GM23248 (cell line): ENCODE data around the gene BRD7. TPM values are rescaled to one million over a fixed set of nuclear protein-coding genes. Genes with fewer than 3 reads are reported as not detected.

Experiments used
- DNase-seq: peaks from one replicate; pipeline ENCODE4 v3.0.0-alpha.2; 2015
- H2AFZ ChIP-seq: fragments of 200-600 bp; sonication (generic); 2 replicates; pipeline ENCODE4 v1.6.1; 2016; ENCODE audit warnings: antibody characterized with exemption
- H3F3A ChIP-seq: fragments of 200-600 bp; sonication (generic); 2 replicates; pipeline ENCODE4 v1.6.1; 2016; ENCODE audit warnings: mild to moderate bottlenecking, antibody characterized with exemption, mixed run types; ENCODE audit not compliant: insufficient read depth
- H3K27ac ChIP-seq: fragments of 200-600 bp; sonication (generic); 2 replicates; pipeline ENCODE4 v1.5.1; 2016; ENCODE audit warnings: mild to moderate bottlenecking
- H3K27me3 ChIP-seq: fragments of 200-600 bp; sonication (generic); replicated peaks from 2 replicates; pipeline ENCODE4 v1.6.1; 2016; ENCODE audit warnings: mild to moderate bottlenecking; ENCODE audit not compliant: insufficient read depth
- H3K36me3 ChIP-seq: fragments of 200-600 bp; sonication (generic); 2 replicates; pipeline ENCODE4 v1.6.1; 2016; ENCODE audit warnings: low read depth, mild to moderate bottlenecking
- H3K4me1 ChIP-seq: fragments of 200-600 bp; sonication (generic); 2 replicates; pipeline ENCODE4 v1.6.1; 2016; ENCODE audit warnings: mild to moderate bottlenecking; ENCODE audit not compliant: insufficient read depth
- H3K4me2 ChIP-seq: fragments of 200-600 bp; sonication (generic); one replicate; pipeline ENCODE4 v1.6.1; 2016; ENCODE audit warnings: mild to moderate bottlenecking; ENCODE audit not compliant: unreplicated experiment
- H3K4me3 ChIP-seq: fragments of 200-600 bp; sonication (generic); 2 replicates; pipeline ENCODE4 v1.5.1; 2016; ENCODE audit warnings: mild to moderate bottlenecking
- H3K79me2 ChIP-seq: fragments of 200-600 bp; sonication (generic); 2 replicates; pipeline ENCODE4 v1.6.1; 2016; ENCODE audit warnings: mild to moderate bottlenecking; ENCODE audit not compliant: insufficient read depth
- H3K9ac ChIP-seq: fragments of 200-600 bp; sonication (generic); 2 replicates; pipeline ENCODE4 v1.6.1; 2016; ENCODE audit warnings: mild to moderate bottlenecking
- H3K9me2 ChIP-seq: fragments of 200-600 bp; sonication (generic); 2 replicates; pipeline ENCODE4 v1.6.1; 2016; ENCODE audit warnings: mixed run types, mild to moderate bottlenecking, moderate library complexity; ENCODE audit not compliant: insufficient read depth
- H3K9me3 ChIP-seq: fragments of 200-600 bp; sonication (generic); one replicate; pipeline ENCODE4 v1.6.1; 2017; ENCODE audit warnings: low read depth
- H4K20me1 ChIP-seq: fragments of 200-600 bp; sonication (generic); 2 replicates; pipeline ENCODE4 v1.6.0; 2016; ENCODE audit not compliant: insufficient read depth
- EZH2 ChIP-seq: fragments of 200-600 bp; sonication (generic); IDR thresholded peaks from 2 replicates; pipeline ENCODE4 v1.6.1; 2018; ENCODE audit warnings: antibody characterized with exemption, mild to moderate bottlenecking; ENCODE audit not compliant: insufficient read depth, poor library complexity, severe bottlenecking
- EZH2phosphoT487 ChIP-seq: fragments of 200-600 bp; sonication (generic); IDR thresholded peaks from 2 replicates; pipeline ENCODE4 v1.6.1; 2018; ENCODE audit warnings: antibody characterized with exemption, moderate library complexity, mild to moderate bottlenecking, low read depth; ENCODE audit not compliant: insufficient read depth
- WGBS, 2 experiments: methylation state at CpG; one replicate each; pipeline ENCODE4 v1.1.6; 2015 to 2017; ENCODE audit warnings: low lambda C conversion rate in 2 of 2, low coverage in 1 of 2; ENCODE audit errors: missing lambda C conversion rate in 2 of 2; 5-methylcytosine and 5-hydroxymethylcytosine counted together
- in situ Hi-C: fragments of 300-500 bp; cut with MboI; formaldehyde crosslinking; loops from 2 replicates; pipeline ENCODE4 v1.15.0; 2020
- polyA plus RNA-seq: library from polyadenylated mRNA; unstranded; fragments of >200 nt; fragmentation: Nextera tagmentation; extraction: Ambion mirVana; gene quantifications from 2 replicates; pipeline ENCODE4 v1.2.1, GENCODE V29; 2016
- total RNA-seq: library from RNA; depleted of rRNA; stranded (reverse); fragments of >200 nt; shearing (Covaris generic); gene quantifications from 2 replicates; pipeline ENCODE4 v1.2.3, GENCODE V29; 2014

Gene BRD7
- total and polyA plus RNA-seq, 2 experiments from 2014 or later = 20.3 to 35.8 TPM

DNA sequence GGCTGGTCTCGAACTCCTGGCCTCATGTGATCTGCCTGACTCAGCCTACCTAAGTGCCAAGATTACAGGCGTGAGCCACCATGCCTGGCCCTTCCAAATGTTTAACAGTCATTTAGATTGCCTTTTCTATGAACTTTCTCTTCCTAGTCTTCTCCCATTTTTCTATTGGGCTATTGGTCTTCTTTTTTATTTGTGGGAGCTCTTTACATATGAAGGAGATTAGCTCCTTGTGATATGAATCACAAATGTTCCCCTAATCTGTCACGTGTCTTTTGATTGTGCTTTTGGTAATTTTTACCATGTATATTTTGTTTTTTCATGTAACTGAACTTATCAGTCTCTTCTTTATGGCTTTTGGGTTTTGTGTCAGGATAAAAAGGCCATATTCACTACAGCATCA lies 90.5 kb downstream of the BRD7 start:
- H4K20me1 ChIP-seq = no peaks in the 10 kb centered on the region
- in situ Hi-C loops = no loop called here
- WGBS, 2 experiments = 82 to 85% methylated on average over 3 of the region's 3 CpGs

DNA sequence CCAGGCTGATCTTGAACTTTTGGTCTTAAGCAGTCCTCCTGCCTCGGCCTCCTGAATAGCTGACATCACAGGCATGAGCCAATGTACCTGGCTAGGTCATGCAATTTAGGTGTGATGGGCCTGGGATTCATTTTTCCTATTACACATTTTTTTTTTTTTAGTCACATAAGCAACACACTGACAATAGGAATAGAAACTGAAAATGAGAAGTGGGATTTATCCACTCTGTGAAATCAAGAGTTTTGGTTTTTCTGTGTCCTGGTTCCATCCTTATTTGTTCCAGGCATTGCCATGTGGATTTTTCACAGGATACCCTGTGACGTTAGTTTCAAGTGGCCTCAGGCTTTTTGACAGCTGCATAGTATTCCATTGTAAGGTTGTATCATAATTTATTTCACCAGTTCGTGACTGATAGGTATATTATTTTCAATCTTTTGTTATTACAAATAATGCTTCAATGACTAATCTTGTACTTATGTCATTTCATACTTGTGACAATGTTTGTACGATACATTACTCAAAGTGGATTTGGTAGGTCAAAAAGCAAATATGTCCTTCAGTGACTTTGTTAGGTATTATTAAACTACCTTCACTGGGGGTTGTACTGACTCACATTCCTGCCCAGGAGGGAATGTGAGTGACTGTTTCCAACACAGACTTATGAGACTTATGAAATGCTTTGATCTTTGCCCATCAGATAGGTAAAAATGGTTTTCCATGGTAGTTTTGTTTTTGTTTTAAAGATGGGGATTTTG lies 91.8 kb downstream of the BRD7 start:
- in situ Hi-C loops = no loop called here

More for the DNA sequence above, 90.5 kb downstream of the BRD7 start:
- DNase-seq = no peak
- Histone ChIP-seq H3K9me3 (no peaks in the 10 kb centered on the region), H3K4me3 (no peak overlapping the region), H3K36me3 (no peaks in the 10 kb centered on the region), H3K27ac (no peak overlapping the region), H3K79me2 (peaks cover 97% of the 10 kb centered on the region), H3K9ac (no peak overlapping the region), H3K4me2 (no peak overlapping the region), H2AFZ (no peak overlapping the region), H3K4me1 (no peaks in the 10 kb centered on the region), H3K9me2 (no peaks in the 10 kb centered on the region), H3K27me3 (no peaks in the 10 kb centered on the region), H3F3A (0 out of 2 replicates have a peak, but pooled peaks cover 7% of the 10 kb centered on the region)
- TF ChIP-seq EZH2phosphoT487 = no peak
- TF ChIP-seq EZH2 = no peak

DNA sequence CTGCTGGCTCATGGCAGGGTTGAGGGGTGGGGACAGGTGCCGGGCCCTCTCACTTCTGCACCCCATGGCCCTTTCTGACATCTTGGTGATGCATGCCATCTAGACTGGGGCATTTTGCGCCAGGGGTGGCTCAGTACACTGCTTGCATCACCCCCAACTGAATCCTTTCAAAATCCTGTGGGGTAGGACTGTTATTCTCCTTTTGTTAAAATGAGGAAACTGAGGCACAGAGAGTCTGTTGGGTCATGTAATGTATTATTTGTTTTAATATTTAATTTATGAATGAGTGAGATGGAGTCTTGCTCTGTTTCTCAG lies 92.5 kb downstream of the BRD7 start:
- Histone ChIP-seq H3F3A (0 out of 2 replicates have a peak, but pooled peaks cover 7% of the 10 kb centered on the region), H3K4me2 (no peak overlapping the region), H2AFZ (no peak overlapping the region), H3K27ac (no peak overlapping the region), H3K27me3 (no peaks in the 10 kb centered on the region), H3K36me3 (no peaks in the 10 kb centered on the region), H3K9ac (no peak overlapping the region), H3K79me2 (peaks cover 97% of the 10 kb centered on the region), H3K9me2 (no peaks in the 10 kb centered on the region), H3K9me3 (no peaks in the 10 kb centered on the region), H3K4me3 (no peak overlapping the region), H4K20me1 (no peaks in the 10 kb centered on the region), H3K4me1 (no peaks in the 10 kb centered on the region)
- TF ChIP-seq EZH2phosphoT487 = no peak
- TF ChIP-seq EZH2 = no peak
- in situ Hi-C loops = no loop called here
- 97 to 100% methylated on average over 2 of the region's 2 CpGs for WGBS, 2 experiments
- no peak for DNase-seq

More for the DNA sequence above, 91.8 kb downstream of the BRD7 start:
- Histone ChIP-seq H3K27ac (no peak overlapping the region), H2AFZ (no peak overlapping the region), H3K9me3 (no peaks in the 10 kb centered on the region), H3K27me3 (no peaks in the 10 kb centered on the region), H4K20me1 (no peaks in the 10 kb centered on the region), H3F3A (0 out of 2 replicates have a peak, but pooled peaks cover 7% of the 10 kb centered on the region), H3K4me2 (no peak overlapping the region), H3K4me3 (no peak overlapping the region), H3K79me2 (peaks cover 97% of the 10 kb centered on the region), H3K9ac (no peak overlapping the region), H3K36me3 (no peaks in the 10 kb centered on the region), H3K9me2 (no peaks in the 10 kb centered on the region), H3K4me1 (no peaks in the 10 kb centered on the region)
- TF ChIP-seq EZH2 (no peak), EZH2phosphoT487 (no peak)
- DNase-seq = no peak
- 98% methylated on average over 4 of the region's 4 CpGs for WGBS, 2 experiments

DNA sequence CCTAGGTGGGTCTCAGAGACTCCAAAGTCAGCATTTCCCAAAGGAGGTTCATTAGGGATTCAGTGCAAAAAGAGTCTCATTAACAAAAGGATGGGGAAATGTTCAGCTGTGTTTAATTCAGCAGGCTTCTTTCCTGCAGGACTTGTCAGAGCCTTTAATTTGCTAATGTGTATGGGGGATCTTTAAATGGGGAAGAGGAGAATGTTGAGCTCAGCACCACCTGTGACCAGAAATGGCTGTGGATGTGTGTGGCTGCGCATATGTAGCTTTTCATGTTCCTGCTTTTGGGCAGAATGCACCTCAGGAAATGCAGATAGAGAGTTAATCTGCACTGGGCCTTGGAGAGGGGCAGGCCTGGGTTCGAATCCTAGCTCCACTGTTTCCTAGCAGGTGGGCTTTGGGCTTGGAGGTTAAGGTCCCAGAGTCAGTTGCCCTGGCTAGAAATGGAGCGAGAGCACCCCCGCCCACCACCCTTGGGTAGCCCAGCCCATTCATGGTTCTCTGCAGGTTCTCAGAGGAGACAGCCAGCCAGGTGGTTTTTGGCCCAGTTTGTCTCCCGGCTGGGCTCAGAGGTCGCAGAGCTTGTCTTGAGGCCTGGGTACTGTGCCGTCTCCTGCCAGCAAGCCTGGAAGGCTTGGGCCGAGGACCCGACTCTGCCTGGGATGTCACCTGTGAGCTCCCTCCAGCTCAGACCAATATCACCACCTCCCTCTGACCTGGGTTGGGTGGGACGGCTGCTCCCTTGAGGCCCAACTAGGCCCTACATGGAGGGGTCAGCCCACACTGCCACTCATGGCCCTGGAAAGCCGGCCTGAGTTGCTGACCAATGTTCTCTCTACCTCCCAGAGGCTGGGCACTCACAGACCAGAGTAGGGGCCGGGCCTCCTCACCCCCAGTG lies 93.1 kb downstream of the BRD7 start:
- peaks cover 96% of the 10 kb centered on the region for H3K79me2 ChIP-seq
- no peak overlapping the region for H3K9ac ChIP-seq
- H3K4me3 ChIP-seq = no peak overlapping the region
- no peak overlapping the region for H2AFZ ChIP-seq
- 82 to 84% methylated on average over 12 of the region's 12 CpGs for WGBS, 2 experiments
- no peaks in the 10 kb centered on the region for H3K27me3 ChIP-seq
- H3K9me2 ChIP-seq = no peaks in the 10 kb centered on the region
- no peaks in the 10 kb centered on the region for H3K36me3 ChIP-seq
- no peaks in the 10 kb centered on the region for H3K9me3 ChIP-seq
- no peak overlapping the region for H3K4me2 ChIP-seq
- in situ Hi-C loops = no loop called here
- H4K20me1 ChIP-seq = no peaks in the 10 kb centered on the region
- DNase-seq = no peak
- H3F3A ChIP-seq = 0 out of 2 replicates have a peak, but pooled peaks cover 7% of the 10 kb centered on the region
- TF ChIP-seq EZH2phosphoT487 (no peak), EZH2 (no peak)
- no peak overlapping the region for H3K27ac ChIP-seq
- no peaks in the 10 kb centered on the region for H3K4me1 ChIP-seq
